Measurements from ENCODE around the gene SPATA25. TPM values are rescaled to one million over a fixed set of nuclear protein-coding genes. Genes with fewer than 3 reads are reported as not detected.

Gene SPATA25
- total and polyA plus RNA-seq, 4 donors = 0.43 to 7.6 (median 1.2) TPM

DNA sequence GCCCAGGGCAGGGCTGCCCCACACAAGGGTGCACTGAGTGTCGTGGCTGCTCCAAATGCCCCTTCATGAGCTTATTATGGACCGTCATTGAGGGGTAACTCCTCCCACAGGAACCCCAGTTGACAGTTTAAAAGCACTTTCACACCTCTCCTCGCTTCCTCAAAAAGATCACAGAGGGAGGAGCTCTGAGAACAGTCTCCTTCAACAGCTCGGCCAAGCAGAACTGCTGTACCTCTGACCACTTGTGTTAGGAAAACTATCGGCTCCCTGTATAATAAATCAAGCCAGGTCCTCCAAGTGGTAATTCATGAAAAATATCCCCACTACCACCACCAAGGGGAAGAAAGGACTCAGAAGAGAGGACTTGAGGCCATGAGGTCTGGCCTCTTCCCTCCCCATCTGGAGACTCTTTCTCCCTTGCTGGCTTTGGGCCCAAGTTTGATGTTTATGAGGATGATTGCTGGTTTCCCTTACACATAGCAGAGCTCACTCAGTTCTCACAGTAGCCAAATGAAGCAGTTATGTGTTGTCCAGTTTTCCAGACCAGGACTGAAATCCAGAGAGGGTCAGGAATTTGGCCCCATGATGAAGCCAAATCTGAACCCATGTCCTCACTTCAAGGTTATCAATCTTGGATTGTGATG, 45.1 kb downstream of the SPATA25 start:
- no peak for DNase-seq (ENCODE audit: low spot score)
- H3K9me3 ChIP-seq (ENCODE audit: control insufficient read depth in 4 of 4, low read length in 3 of 4) = no peaks in the 10 kb centered on the region
- WGBS = 71% methylated on average over 5 of the region's 5 CpGs
- H3K4me1 ChIP-seq (ENCODE audit: control insufficient read depth in 4 of 4, insufficient read depth in 4 of 4, low read length in 3 of 4) = no peaks in the 10 kb centered on the region
- no peak overlapping the region for H3K4me3 ChIP-seq (ENCODE audit: low read depth in 1 of 3, low read length in 3 of 3)
- H3K27ac ChIP-seq (ENCODE audit: low read depth in 1 of 2, low read length in 2 of 2) = no peak overlapping the region
- H3K36me3 ChIP-seq (ENCODE audit: control insufficient read depth in 4 of 4, insufficient read depth in 3 of 4, low read depth in 1 of 4, low read length in 3 of 4) = peaks cover 4 to 53% (median 32%) of the 10 kb centered on the region in 4 donors
- TF ChIP-seq, protein P1, sequence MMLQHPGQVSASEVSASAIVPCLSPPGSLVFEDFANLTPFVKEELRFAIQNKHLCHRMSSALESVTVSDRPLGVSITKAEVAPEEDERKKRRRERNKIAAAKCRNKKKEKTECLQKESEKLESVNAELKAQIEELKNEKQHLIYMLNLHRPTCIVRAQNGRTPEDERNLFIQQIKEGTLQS (IDR thresholded peaks at IDR 0.05) = no peak
- TF ChIP-seq, protein P2, sequence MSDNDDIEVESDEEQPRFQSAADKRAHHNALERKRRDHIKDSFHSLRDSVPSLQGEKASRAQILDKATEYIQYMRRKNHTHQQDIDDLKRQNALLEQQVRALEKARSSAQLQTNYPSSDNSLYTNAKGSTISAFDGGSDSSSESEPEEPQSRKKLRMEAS (IDR thresholded peaks at IDR 0.05) = no peak
- TF ChIP-seq, protein P3, sequence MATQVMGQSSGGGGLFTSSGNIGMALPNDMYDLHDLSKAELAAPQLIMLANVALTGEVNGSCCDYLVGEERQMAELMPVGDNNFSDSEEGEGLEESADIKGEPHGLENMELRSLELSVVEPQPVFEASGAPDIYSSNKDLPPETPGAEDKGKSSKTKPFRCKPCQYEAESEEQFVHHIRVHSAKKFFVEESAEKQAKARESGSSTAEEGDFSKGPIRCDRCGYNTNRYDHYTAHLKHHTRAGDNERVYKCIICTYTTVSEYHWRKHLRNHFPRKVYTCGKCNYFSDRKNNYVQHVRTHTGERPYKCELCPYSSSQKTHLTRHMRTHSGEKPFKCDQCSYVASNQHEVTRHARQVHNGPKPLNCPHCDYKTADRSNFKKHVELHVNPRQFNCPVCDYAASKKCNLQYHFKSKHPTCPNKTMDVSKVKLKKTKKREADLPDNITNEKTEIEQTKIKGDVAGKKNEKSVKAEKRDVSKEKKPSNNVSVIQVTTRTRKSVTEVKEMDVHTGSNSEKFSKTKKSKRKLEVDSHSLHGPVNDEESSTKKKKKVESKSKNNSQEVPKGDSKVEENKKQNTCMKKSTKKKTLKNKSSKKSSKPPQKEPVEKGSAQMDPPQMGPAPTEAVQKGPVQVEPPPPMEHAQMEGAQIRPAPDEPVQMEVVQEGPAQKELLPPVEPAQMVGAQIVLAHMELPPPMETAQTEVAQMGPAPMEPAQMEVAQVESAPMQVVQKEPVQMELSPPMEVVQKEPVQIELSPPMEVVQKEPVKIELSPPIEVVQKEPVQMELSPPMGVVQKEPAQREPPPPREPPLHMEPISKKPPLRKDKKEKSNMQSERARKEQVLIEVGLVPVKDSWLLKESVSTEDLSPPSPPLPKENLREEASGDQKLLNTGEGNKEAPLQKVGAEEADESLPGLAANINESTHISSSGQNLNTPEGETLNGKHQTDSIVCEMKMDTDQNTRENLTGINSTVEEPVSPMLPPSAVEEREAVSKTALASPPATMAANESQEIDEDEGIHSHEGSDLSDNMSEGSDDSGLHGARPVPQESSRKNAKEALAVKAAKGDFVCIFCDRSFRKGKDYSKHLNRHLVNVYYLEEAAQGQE (IDR thresholded peaks at IDR 0.05) = no peak
- no peak for TF ChIP-seq TAF1 (conservative IDR thresholded peaks at IDR 0.05)
- TF ChIP-seq HNF4A (conservative IDR thresholded peaks at IDR 0.05) = no peak
- TF ChIP-seq NR2F2 (IDR thresholded peaks at IDR 0.05) = peak; percentile 77
- no peak overlapping the region for H3K9ac ChIP-seq (ENCODE audit: low read depth in 1 of 2, low read length in 2 of 2)
- no peaks in the 10 kb centered on the region for H3K27me3 ChIP-seq (ENCODE audit: control insufficient read depth in 4 of 4, insufficient read depth in 4 of 4, low read length in 3 of 4)

DNA sequence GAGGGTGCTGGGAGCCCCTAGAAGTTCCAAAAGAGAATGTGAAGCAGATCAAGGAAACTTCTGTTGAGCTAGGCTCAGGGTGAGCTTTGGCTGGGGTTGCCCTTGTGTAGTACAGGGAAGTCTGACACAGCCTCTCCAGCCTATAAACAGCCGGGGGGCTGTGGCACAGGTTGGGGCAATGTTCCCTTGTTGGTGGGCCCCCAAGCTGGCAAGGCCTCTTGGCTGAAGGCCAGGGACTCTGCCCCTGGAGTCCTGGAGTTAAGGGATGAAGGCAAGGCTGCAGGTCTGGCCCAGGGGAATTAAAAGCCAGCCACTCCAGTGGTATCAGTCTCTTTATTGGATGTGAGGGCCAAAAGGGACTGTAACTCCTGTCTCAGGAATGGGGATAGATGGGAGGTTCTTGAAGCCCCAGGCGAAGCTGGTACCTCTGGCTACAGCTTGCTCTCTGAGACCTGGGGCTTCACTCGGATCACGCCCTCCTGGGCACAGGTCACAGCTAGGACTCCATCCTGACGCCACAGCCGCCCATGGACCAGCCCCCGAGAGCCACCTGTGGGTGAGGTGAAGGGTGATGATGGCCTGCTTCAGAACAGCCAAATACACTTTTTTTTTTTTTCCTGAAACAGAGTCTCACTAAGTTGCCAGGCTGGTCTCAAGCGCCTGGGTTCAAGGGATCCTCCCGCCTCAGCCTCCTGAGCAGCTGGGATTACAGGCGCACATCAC, 45.9 kb downstream of the SPATA25 start:
- H3K9ac ChIP-seq (ENCODE audit: low read depth in 1 of 2, low read length in 2 of 2) = no peak overlapping the region
- no peak for DNase-seq (ENCODE audit: low spot score)
- H3K4me1 ChIP-seq (ENCODE audit: control insufficient read depth in 4 of 4, insufficient read depth in 4 of 4, low read length in 3 of 4) = no peaks in the 10 kb centered on the region
- no peaks in the 10 kb centered on the region for H3K9me3 ChIP-seq (ENCODE audit: control insufficient read depth in 4 of 4, low read length in 3 of 4)
- 94% methylated on average over 10 of the region's 10 CpGs for WGBS
- no peak overlapping the region for H3K27ac ChIP-seq (ENCODE audit: low read depth in 1 of 2, low read length in 2 of 2)
- no peaks in the 10 kb centered on the region for H3K27me3 ChIP-seq (ENCODE audit: control insufficient read depth in 4 of 4, insufficient read depth in 4 of 4, low read length in 3 of 4)
- H3K4me3 ChIP-seq (ENCODE audit: low read depth in 1 of 3, low read length in 3 of 3) = no peak overlapping the region
- no peak for TF ChIP-seq RAD21 (IDR thresholded peaks at IDR 0.05)
- TF ChIP-seq JUND (IDR thresholded peaks at IDR 0.05) = no peak
- TF ChIP-seq NR2F2 (IDR thresholded peaks at IDR 0.05) = no peak
- TF ChIP-seq FOXA2 (IDR thresholded peaks at IDR 0.05) = no peak
- no peak for TF ChIP-seq FOXA1 (IDR thresholded peaks at IDR 0.05)
- TF ChIP-seq, protein P4, sequence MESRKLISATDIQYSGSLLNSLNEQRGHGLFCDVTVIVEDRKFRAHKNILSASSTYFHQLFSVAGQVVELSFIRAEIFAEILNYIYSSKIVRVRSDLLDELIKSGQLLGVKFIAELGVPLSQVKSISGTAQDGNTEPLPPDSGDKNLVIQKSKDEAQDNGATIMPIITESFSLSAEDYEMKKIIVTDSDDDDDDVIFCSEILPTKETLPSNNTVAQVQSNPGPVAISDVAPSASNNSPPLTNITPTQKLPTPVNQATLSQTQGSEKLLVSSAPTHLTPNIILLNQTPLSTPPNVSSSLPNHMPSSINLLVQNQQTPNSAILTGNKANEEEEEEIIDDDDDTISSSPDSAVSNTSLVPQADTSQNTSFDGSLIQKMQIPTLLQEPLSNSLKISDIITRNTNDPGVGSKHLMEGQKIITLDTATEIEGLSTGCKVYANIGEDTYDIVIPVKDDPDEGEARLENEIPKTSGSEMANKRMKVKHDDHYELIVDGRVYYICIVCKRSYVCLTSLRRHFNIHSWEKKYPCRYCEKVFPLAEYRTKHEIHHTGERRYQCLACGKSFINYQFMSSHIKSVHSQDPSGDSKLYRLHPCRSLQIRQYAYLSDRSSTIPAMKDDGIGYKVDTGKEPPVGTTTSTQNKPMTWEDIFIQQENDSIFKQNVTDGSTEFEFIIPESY (IDR thresholded peaks at IDR 0.05) = no peak
- no peak for TF ChIP-seq GABPA (IDR thresholded peaks at IDR 0.05 in 1 of 2, conservative IDR thresholded peaks at IDR 0.05 in 1 of 2)
- TF ChIP-seq RXRA (IDR thresholded peaks at IDR 0.05) = no peak
- TF ChIP-seq SP1 (IDR thresholded peaks at IDR 0.05) = no peak
- no peak for TF ChIP-seq HNF4G (IDR thresholded peaks at IDR 0.05)
- TF ChIP-seq, protein P5, sequence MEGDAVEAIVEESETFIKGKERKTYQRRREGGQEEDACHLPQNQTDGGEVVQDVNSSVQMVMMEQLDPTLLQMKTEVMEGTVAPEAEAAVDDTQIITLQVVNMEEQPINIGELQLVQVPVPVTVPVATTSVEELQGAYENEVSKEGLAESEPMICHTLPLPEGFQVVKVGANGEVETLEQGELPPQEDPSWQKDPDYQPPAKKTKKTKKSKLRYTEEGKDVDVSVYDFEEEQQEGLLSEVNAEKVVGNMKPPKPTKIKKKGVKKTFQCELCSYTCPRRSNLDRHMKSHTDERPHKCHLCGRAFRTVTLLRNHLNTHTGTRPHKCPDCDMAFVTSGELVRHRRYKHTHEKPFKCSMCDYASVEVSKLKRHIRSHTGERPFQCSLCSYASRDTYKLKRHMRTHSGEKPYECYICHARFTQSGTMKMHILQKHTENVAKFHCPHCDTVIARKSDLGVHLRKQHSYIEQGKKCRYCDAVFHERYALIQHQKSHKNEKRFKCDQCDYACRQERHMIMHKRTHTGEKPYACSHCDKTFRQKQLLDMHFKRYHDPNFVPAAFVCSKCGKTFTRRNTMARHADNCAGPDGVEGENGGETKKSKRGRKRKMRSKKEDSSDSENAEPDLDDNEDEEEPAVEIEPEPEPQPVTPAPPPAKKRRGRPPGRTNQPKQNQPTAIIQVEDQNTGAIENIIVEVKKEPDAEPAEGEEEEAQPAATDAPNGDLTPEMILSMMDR (IDR thresholded peaks at IDR 0.05; ENCODE audit: low read depth, low read length, missing input control) = no peak
- TF ChIP-seq HNF4A (conservative IDR thresholded peaks at IDR 0.05) = no peak
- TF ChIP-seq, protein P2 (IDR thresholded peaks at IDR 0.05) = no peak
- TF ChIP-seq YY1 (IDR thresholded peaks at IDR 0.05) = no peak
- no peak for TF ChIP-seq TAF1 (conservative IDR thresholded peaks at IDR 0.05)
- TF ChIP-seq, protein P1 (IDR thresholded peaks at IDR 0.05) = no peak
- TF ChIP-seq, protein P3 (IDR thresholded peaks at IDR 0.05) = no peak
- TF ChIP-seq EGR1 (IDR thresholded peaks at IDR 0.05; ENCODE audit: low read depth in 2 of 2) = no peak
- peaks cover 4 to 50% (median 31%) of the 10 kb centered on the region in 4 donors for H3K36me3 ChIP-seq (ENCODE audit: control insufficient read depth in 4 of 4, insufficient read depth in 3 of 4, low read depth in 1 of 4, low read length in 3 of 4)

Measured in liver (tissue), 9 donors.